ENCODE results near the gene GHDC. TPM values are rescaled to one million over a fixed set of nuclear protein-coding genes. Genes with fewer than 3 reads are reported as not detected.
"Not testable (repeated sequence)": the region's sequence is repeated elsewhere in the genome, so short reads cannot be mapped to it uniquely, and the experiment has no call there.

The GHDC gene
- total RNA-seq, 1 donor from 2014 or later: 7.8 TPM

DNA sequence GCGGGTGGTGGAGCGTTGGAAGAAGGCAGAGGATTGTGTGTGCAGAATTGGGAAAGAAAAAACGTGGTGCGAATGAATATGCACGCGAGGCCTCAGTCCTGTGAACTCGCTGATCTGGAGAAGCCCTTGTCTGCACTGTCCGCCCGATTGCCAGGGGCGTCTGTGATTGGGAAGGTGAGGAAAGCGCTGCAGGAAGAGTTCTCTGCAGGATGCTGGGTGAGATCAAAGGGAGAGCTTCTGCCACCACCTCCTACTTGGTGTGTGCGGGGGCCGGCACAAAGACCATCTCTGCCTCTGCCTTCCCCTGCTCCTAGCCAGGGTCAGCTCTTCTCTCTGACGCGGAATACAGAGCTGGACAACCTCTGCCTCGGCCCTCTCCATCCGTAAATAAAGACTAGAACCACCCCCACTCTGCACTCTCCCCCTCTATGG is 38.7 kb downstream of the GHDC start:
- Mint-ChIP-seq H3K27ac (ENCODE audit: unreplicated experiment) (peak overlapping the region; percentile 89), H3K4me1 (ENCODE audit: low read depth) (peaks cover 42% of the 10 kb centered on the region), H3K27me3 (ENCODE audit: low read depth) (no peaks in the 10 kb centered on the region), H3K4me3 (ENCODE audit: unreplicated experiment) (peak overlapping the region; percentile 80), H3K36me3 (ENCODE audit: low read depth) (no peaks in the 10 kb centered on the region), H3K9me3 (ENCODE audit: low read depth) (no peaks in the 10 kb centered on the region)
- TF ChIP-seq, protein P1, sequence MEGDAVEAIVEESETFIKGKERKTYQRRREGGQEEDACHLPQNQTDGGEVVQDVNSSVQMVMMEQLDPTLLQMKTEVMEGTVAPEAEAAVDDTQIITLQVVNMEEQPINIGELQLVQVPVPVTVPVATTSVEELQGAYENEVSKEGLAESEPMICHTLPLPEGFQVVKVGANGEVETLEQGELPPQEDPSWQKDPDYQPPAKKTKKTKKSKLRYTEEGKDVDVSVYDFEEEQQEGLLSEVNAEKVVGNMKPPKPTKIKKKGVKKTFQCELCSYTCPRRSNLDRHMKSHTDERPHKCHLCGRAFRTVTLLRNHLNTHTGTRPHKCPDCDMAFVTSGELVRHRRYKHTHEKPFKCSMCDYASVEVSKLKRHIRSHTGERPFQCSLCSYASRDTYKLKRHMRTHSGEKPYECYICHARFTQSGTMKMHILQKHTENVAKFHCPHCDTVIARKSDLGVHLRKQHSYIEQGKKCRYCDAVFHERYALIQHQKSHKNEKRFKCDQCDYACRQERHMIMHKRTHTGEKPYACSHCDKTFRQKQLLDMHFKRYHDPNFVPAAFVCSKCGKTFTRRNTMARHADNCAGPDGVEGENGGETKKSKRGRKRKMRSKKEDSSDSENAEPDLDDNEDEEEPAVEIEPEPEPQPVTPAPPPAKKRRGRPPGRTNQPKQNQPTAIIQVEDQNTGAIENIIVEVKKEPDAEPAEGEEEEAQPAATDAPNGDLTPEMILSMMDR (IDR thresholded peaks at IDR 0.05): no peak
- no peak for DNase-seq (ENCODE audit: low spot score)

GRCh38 chr17:42153919-42154742 is 40.2 kb downstream of the GHDC start:
- Mint-ChIP-seq H3K27ac (ENCODE audit: unreplicated experiment) (peak overlapping the region; percentile 89), H3K9me3 (ENCODE audit: low read depth) (no peaks in the 10 kb centered on the region), H3K4me3 (ENCODE audit: unreplicated experiment) (peak overlapping the region; percentile 80), H3K27me3 (ENCODE audit: low read depth) (no peaks in the 10 kb centered on the region), H3K4me1 (ENCODE audit: low read depth) (peaks cover 42% of the 10 kb centered on the region), H3K36me3 (ENCODE audit: low read depth) (no peaks in the 10 kb centered on the region)
- TF ChIP-seq, protein P1 (IDR thresholded peaks at IDR 0.05): no peak
- DNase-seq (ENCODE audit: low spot score): no peak

DNA sequence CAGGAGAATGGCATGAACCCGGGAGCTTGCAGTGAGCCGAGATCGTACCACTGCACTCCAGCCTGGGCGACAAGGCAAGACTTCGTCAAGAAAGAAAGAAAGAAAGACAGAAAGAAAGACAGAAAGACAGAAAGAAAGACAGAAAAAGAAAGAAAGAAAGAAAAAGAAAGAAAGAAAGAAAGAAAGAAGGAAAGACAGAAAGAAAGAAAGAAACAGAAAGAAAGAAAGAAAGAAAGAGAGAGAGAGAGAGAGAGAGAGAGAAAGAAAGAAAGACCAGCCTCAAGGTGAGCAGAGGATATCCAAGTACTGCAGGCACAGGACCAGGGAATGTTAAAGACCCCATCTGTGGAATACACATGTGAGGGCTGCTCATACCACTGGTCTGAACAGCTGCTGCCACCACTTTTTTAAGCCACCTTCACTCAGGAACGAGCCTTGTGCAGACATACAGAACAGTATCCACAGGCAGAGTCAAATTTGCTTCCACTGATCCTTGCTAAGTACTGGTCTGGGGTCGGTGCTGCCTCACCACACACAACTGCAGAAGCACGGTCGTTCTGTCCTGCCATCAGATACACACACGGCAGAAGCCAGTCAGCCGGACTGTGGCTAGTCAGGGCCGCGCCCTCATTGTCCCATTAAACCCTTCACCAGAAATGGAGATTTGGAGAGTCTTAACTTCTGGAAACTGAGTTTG is 47.2 kb downstream of the GHDC start:
- H3K9me3 Mint-ChIP-seq (ENCODE audit: low read depth): no peaks in the 10 kb centered on the region
- peaks cover 22% of the 10 kb centered on the region for H3K4me1 Mint-ChIP-seq (ENCODE audit: low read depth)
- TF ChIP-seq, protein P1 (IDR thresholded peaks at IDR 0.05): no peak
- H3K27ac Mint-ChIP-seq (ENCODE audit: unreplicated experiment): peak overlapping the region; percentile 39
- no peaks in the 10 kb centered on the region for H3K27me3 Mint-ChIP-seq (ENCODE audit: low read depth)
- DNase-seq (ENCODE audit: low spot score): no peak
- peaks cover 1% of the 10 kb centered on the region for H3K36me3 Mint-ChIP-seq (ENCODE audit: low read depth)
- H3K4me3 Mint-ChIP-seq (ENCODE audit: unreplicated experiment): no peak overlapping the region

DNA sequence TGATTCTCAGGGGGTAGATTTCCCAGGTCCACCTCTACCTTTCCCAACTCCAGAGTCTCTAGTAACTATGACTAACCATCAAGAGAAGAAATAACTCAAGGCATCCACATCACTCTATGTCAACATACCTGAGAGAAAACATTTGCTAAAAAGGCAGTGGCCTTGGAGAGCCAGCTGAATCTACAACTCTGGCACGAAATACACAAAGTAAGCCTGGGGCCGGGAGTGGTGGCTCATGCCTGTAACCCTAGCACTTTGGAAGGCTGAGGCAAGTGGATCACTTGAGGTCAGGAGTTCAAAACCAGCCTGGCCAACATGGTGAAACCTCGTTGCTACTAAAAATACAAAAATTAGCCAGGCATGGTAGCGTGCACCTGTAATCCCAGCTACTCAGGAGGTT is 51.2 kb downstream of the GHDC start:
- H3K27me3 Mint-ChIP-seq (ENCODE audit: low read depth); H3K9me3 Mint-ChIP-seq (ENCODE audit: low read depth); H3K4me3 Mint-ChIP-seq (ENCODE audit: unreplicated experiment); H3K36me3 Mint-ChIP-seq (ENCODE audit: low read depth); DNase-seq (ENCODE audit: low spot score): not testable (repeated sequence)
- Mint-ChIP-seq H3K27ac (ENCODE audit: unreplicated experiment) (peak overlapping the region; percentile 97), H3K4me1 (ENCODE audit: low read depth) (peaks cover 35% of the 10 kb centered on the region)

DNA sequence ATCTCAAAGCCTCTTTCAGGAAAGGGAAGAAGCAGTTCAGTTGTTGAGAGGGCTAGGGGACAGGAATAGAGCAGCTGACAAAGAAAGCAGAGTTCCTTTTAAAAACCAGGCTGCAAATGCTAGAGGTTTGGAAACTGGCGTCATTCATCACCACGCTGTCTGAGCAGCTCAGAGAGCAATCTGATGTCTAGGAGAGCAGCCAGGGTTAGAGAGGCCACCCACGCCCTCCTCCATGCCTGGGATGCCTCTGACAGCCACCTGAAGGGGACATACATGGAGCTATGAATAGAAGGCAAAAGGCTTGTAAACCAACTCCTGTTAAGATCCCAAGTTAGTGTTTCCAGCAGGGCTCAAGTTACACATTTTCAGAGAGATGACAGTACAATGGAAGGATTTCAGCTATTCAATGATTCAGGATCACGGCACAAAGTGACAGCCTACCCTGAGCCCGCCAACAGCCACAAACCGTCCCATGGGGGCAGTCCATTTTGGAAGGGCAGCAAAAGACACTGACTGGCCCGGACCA is 51.9 kb downstream of the GHDC start:
- Mint-ChIP-seq H3K36me3 (ENCODE audit: low read depth) (peaks cover 1% of the 10 kb centered on the region), H3K9me3 (ENCODE audit: low read depth) (no peaks in the 10 kb centered on the region), H3K4me1 (ENCODE audit: low read depth) (peaks cover 38% of the 10 kb centered on the region), H3K4me3 (ENCODE audit: unreplicated experiment) (no peak overlapping the region), H3K27me3 (ENCODE audit: low read depth) (no peaks in the 10 kb centered on the region), H3K27ac (ENCODE audit: unreplicated experiment) (peak overlapping the region; percentile 97)
- TF ChIP-seq, protein P1 (IDR thresholded peaks at IDR 0.05): no peak
- no peak for DNase-seq (ENCODE audit: low spot score)
